GM21619 (cell line): ENCODE measurements around the gene DLG2.
A peak's percentile ranks its signal among the peaks of the same experiment; 100 is the strongest.

ENCODE experiments used
- ATAC-seq: cut with Tn5 transposase; IDR thresholded peaks from one replicate; pipeline ENCODE4 v1.9.1; 2021; ENCODE audit not compliant: unreplicated experiment

The DLG2 gene

GRCh38 chr11:84524422-84525051, 1102.6 kb downstream of the DLG2 start:
- ATAC-seq = no peak

GRCh38 chr11:84522331-84522730, 1104.8 kb downstream of the DLG2 start:
- no peak for ATAC-seq

- no peak for ATAC-seq
These were observed 1108.4 kb downstream of the DLG2 start for GRCh38 chr11:84518631-84519183.

- no peak for ATAC-seq
These were observed 1112.7 kb downstream of the DLG2 start for GRCh38 chr11:84514436-84514835.

- no peak for ATAC-seq
These were observed 1123.6 kb downstream of the DLG2 start for GRCh38 chr11:84503503-84503902.

GRCh38 chr11:84501750-84502149, 1125.4 kb downstream of the DLG2 start:
- ATAC-seq = no peak

GRCh38 chr11:84497981-84498411, 1129.1 kb downstream of the DLG2 start:
- no peak for ATAC-seq

- ATAC-seq = no peak
These were observed 1130.0 kb downstream of the DLG2 start for GRCh38 chr11:84497181-84497580.

- no peak for ATAC-seq
These were observed 1131.0 kb downstream of the DLG2 start for GRCh38 chr11:84496122-84496521.

GRCh38 chr11:84480131-84480530, 1147.0 kb downstream of the DLG2 start:
- no peak for ATAC-seq

- ATAC-seq = no peak
These were observed 1150.6 kb downstream of the DLG2 start for GRCh38 chr11:84476581-84476980.

- ATAC-seq = no peak
These were observed 1155.6 kb downstream of the DLG2 start for GRCh38 chr11:84471501-84471900.

GRCh38 chr11:84468235-84468634, 1158.9 kb downstream of the DLG2 start:
- no peak for ATAC-seq

- ATAC-seq = no peak
These were observed 1162.1 kb downstream of the DLG2 start for GRCh38 chr11:84465040-84465439.

- no peak for ATAC-seq
These were observed 1171.5 kb downstream of the DLG2 start for GRCh38 chr11:84455691-84456090.

GRCh38 chr11:84452211-84452610, 1174.9 kb downstream of the DLG2 start:
- no peak for ATAC-seq

- ATAC-seq = no peak
These were observed 1188.6 kb downstream of the DLG2 start for GRCh38 chr11:84438565-84438964.

GRCh38 chr11:84437071-84437980, 1189.8 kb downstream of the DLG2 start:
- peak; percentile 82 for ATAC-seq

GRCh38 chr11:84430661-84431060, 1196.5 kb downstream of the DLG2 start:
- no peak for ATAC-seq

- ATAC-seq = no peak
These were observed 1201.5 kb downstream of the DLG2 start for GRCh38 chr11:84425673-84426072.

- no peak for ATAC-seq
These were observed 1206.9 kb downstream of the DLG2 start for GRCh38 chr11:84420271-84420670.

- no peak for ATAC-seq
These were observed 1207.5 kb downstream of the DLG2 start for GRCh38 chr11:84419616-84420015.
